GM06990 (cell line): ENCODE measurements around the gene KLHL40.

Source experiments
- DNase-seq: peaks from one replicate; pipeline ENCODE4 v3.0.0-alpha.2; 2011; ENCODE audit not compliant: insufficient read length; ENCODE audit errors: extremely low read depth
- H3K27me3 ChIP-seq: replicated peaks from 2 replicates; pipeline ENCODE4 v1.6.0; 2011; ENCODE audit warnings: low read length; ENCODE audit not compliant: control insufficient read depth, insufficient read depth
- H3K36me3 ChIP-seq: 2 replicates; pipeline ENCODE4 v1.5.1; 2011; ENCODE audit warnings: low read length; ENCODE audit not compliant: control insufficient read depth, insufficient read depth
- H3K4me3 ChIP-seq: replicated peaks from 2 replicates; pipeline ENCODE4 v1.5.1; 2011; ENCODE audit warnings: low read depth, mild to moderate bottlenecking, control low read depth, low read length
- CTCF ChIP-seq: IDR thresholded peaks from 2 replicates; pipeline ENCODE4 v1.5.1; 2011; ENCODE audit warnings: low read length, control low read depth, mild to moderate bottlenecking, inconsistent platforms; ENCODE audit not compliant: insufficient read depth, poor library complexity, severe bottlenecking

KLHL40 gene

GRCh38 chr3:42668793-42669217 is 16.5 kb upstream of the KLHL40 start:
- TF ChIP-seq CTCF = no peak
- no peaks in the 10 kb centered on the region for H3K27me3 ChIP-seq
- DNase-seq = no peak

GRCh38 chr3:42670051-42670576 is 15.2 kb upstream of the KLHL40 start:
- Histone ChIP-seq H3K4me3 (no peak overlapping the region), H3K36me3 (no peaks in the 10 kb centered on the region), H3K27me3 (no peaks in the 10 kb centered on the region)
- TF ChIP-seq CTCF = no peak
- DNase-seq = no peak

More at GRCh38 chr3:42668793-42669217, 16.5 kb upstream of the KLHL40 start:
- Histone ChIP-seq H3K36me3 (no peaks in the 10 kb centered on the region), H3K4me3 (no peak overlapping the region)

- Histone ChIP-seq H3K36me3 (no peaks in the 10 kb centered on the region), H3K4me3 (no peak overlapping the region), H3K27me3 (no peaks in the 10 kb centered on the region)
- TF ChIP-seq CTCF = no peak
- DNase-seq = no peak
Measured at GRCh38 chr3:42670670-42671069, 14.7 kb upstream of the KLHL40 start.

GRCh38 chr3:42672515-42672914 is 12.8 kb upstream of the KLHL40 start:
- no peak for DNase-seq
- TF ChIP-seq CTCF = no peak
- Histone ChIP-seq H3K36me3 (no peaks in the 10 kb centered on the region), H3K27me3 (no peaks in the 10 kb centered on the region), H3K4me3 (no peak overlapping the region)

DNA sequence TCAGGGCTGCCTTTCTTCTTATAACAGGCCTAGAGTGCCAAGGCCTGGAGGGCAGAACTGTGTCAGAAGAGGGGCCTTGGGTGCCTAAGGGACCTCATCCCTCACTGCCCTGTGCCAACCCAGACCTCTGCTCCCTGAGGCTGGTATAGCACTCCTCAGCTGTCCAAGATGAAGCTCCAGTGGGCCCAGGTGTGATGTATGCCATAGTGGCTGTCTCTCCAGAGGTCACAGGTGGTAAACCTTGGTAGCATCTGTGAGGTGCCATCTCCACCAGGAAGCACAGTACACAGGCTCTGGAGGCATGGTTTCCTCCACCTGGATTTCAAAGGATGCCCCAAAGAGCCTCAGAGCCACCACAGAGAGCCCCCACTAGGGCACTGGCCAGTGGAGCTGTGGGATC is 12.3 kb upstream of the KLHL40 start:
- DNase-seq = no peak
- no peak for TF ChIP-seq CTCF

GRCh38 chr3:42674146-42674545 is 11.2 kb upstream of the KLHL40 start:
- H3K36me3 ChIP-seq = no peaks in the 10 kb centered on the region
- DNase-seq = no peak
- no peak for TF ChIP-seq CTCF
- no peaks in the 10 kb centered on the region for H3K27me3 ChIP-seq
- H3K4me3 ChIP-seq = no peak overlapping the region

More for the DNA sequence above, 12.3 kb upstream of the KLHL40 start:
- no peak overlapping the region for H3K4me3 ChIP-seq
- H3K36me3 ChIP-seq = no peaks in the 10 kb centered on the region
- H3K27me3 ChIP-seq = no peaks in the 10 kb centered on the region
